ENCODE measurements around the gene NUCKS1.

Gene NUCKS1

DNA sequence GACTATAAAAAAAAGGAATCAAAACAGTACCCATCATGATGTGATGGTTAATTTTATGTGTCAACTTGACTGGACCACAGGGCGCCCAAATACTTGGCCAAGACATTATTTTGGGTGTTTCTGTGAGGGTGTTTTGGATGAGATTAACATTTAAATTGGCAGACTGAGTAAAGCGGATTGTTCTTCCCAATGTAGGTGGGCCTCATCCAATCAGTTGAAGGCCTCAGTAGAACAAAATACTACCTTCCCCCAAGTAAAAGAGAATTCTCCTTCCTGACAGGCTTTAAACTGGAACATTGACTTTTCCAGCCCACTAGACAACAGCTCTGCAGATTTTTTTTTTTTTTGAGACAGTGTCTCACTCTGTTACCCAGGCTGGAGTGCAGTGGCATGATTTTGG is 14.6 kb upstream of the NUCKS1 start:
- Histone ChIP-seq H2AFZ (ENCODE audit: low read length) (no peak overlapping the region), H3K27me3 (ENCODE audit: insufficient read depth, low read length, poor library complexity, severe bottlenecking) (no peaks in the 10 kb centered on the region), H3K9me2 (replicated peaks; ENCODE audit: low read depth, low read length) (no peaks in the 10 kb centered on the region), H3F3A (ENCODE audit: low read depth) (no peaks in the 10 kb centered on the region), H3K36me3 (ENCODE audit: insufficient read depth, low read length) (no peaks in the 10 kb centered on the region), H3K4me2 (ENCODE audit: low read depth, low read length, poor library complexity, severe bottlenecking) (no peak overlapping the region), H3K9me3 (ENCODE audit: insufficient read depth, low read depth, low read length) (no peaks in the 10 kb centered on the region), H3K4me1 (ENCODE audit: insufficient read depth, low read length, poor library complexity, severe bottlenecking) (no peaks in the 10 kb centered on the region), H3K9ac (ENCODE audit: low read depth, low read length, poor library complexity, severe bottlenecking) (no peak overlapping the region), H4K20me1 (ENCODE audit: insufficient read depth, low read length, poor library complexity, severe bottlenecking) (no peaks in the 10 kb centered on the region), H3K4me3 (ENCODE audit: low read length, poor library complexity, severe bottlenecking) (no peak overlapping the region), H3K79me2 (ENCODE audit: insufficient read depth, low read length) (no peaks in the 10 kb centered on the region)
- TF ChIP-seq, protein P1, sequence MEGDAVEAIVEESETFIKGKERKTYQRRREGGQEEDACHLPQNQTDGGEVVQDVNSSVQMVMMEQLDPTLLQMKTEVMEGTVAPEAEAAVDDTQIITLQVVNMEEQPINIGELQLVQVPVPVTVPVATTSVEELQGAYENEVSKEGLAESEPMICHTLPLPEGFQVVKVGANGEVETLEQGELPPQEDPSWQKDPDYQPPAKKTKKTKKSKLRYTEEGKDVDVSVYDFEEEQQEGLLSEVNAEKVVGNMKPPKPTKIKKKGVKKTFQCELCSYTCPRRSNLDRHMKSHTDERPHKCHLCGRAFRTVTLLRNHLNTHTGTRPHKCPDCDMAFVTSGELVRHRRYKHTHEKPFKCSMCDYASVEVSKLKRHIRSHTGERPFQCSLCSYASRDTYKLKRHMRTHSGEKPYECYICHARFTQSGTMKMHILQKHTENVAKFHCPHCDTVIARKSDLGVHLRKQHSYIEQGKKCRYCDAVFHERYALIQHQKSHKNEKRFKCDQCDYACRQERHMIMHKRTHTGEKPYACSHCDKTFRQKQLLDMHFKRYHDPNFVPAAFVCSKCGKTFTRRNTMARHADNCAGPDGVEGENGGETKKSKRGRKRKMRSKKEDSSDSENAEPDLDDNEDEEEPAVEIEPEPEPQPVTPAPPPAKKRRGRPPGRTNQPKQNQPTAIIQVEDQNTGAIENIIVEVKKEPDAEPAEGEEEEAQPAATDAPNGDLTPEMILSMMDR (conservative IDR thresholded peaks at IDR 0.05; ENCODE audit: low read length), result no peak
- no peak for TF ChIP-seq EZH2phosphoT487 (IDR thresholded peaks at IDR 0.05; ENCODE audit: borderline replicate concordance)

DNA sequence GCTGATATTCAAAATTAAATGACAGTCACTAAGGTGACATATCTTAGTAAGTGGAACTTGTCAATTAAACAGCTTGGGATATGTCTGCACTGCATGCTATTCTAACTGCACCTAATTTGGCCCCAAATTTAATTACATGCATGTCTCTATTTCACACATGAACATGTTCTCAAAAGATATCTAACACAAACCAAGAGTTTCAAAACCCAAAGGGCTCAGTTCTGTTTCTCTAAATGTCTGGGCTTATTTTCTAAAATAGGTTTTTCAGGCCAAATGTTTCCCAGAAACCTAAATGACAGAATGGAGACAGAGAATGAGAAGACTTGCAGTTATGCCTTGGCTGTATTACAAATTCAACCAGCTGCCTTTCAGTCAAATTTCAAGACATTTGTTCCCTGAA is 14.0 kb upstream of the NUCKS1 start:
- H3K4me3 ChIP-seq (ENCODE audit: low read length, poor library complexity, severe bottlenecking), result no peak overlapping the region
- H3K36me3 ChIP-seq (ENCODE audit: insufficient read depth, low read length), result no peaks in the 10 kb centered on the region
- no peaks in the 10 kb centered on the region for H4K20me1 ChIP-seq (ENCODE audit: insufficient read depth, low read length, poor library complexity, severe bottlenecking)
- no peaks in the 10 kb centered on the region for H3K79me2 ChIP-seq (ENCODE audit: insufficient read depth, low read length)
- no peaks in the 10 kb centered on the region for H3K4me1 ChIP-seq (ENCODE audit: insufficient read depth, low read length, poor library complexity, severe bottlenecking)
- H3K4me2 ChIP-seq (ENCODE audit: low read depth, low read length, poor library complexity, severe bottlenecking), result no peak overlapping the region
- TF ChIP-seq, protein P1 (conservative IDR thresholded peaks at IDR 0.05; ENCODE audit: low read length), result no peak
- TF ChIP-seq EZH2phosphoT487 (IDR thresholded peaks at IDR 0.05; ENCODE audit: borderline replicate concordance), result no peak
- no peaks in the 10 kb centered on the region for H3F3A ChIP-seq (ENCODE audit: low read depth)
- no peaks in the 10 kb centered on the region for H3K27me3 ChIP-seq (ENCODE audit: insufficient read depth, low read length, poor library complexity, severe bottlenecking)
- H3K9me3 ChIP-seq (ENCODE audit: insufficient read depth, low read depth, low read length), result no peaks in the 10 kb centered on the region
- H3K9me2 ChIP-seq (replicated peaks; ENCODE audit: low read depth, low read length), result no peaks in the 10 kb centered on the region
- no peak overlapping the region for H3K9ac ChIP-seq (ENCODE audit: low read depth, low read length, poor library complexity, severe bottlenecking)
- no peak overlapping the region for H2AFZ ChIP-seq (ENCODE audit: low read length)

- Histone ChIP-seq H3K27me3 (ENCODE audit: insufficient read depth, low read length, poor library complexity, severe bottlenecking) (no peaks in the 10 kb centered on the region), H4K20me1 (ENCODE audit: insufficient read depth, low read length, poor library complexity, severe bottlenecking) (no peaks in the 10 kb centered on the region), H3K9me3 (ENCODE audit: insufficient read depth, low read depth, low read length) (no peaks in the 10 kb centered on the region), H3K9ac (ENCODE audit: low read depth, low read length, poor library complexity, severe bottlenecking) (no peak overlapping the region), H3K79me2 (ENCODE audit: insufficient read depth, low read length) (no peaks in the 10 kb centered on the region), H2AFZ (ENCODE audit: low read length) (no peak overlapping the region), H3F3A (ENCODE audit: low read depth) (no peaks in the 10 kb centered on the region), H3K4me2 (ENCODE audit: low read depth, low read length, poor library complexity, severe bottlenecking) (no peak overlapping the region), H3K4me1 (ENCODE audit: insufficient read depth, low read length, poor library complexity, severe bottlenecking) (no peaks in the 10 kb centered on the region), H3K36me3 (ENCODE audit: insufficient read depth, low read length) (no peaks in the 10 kb centered on the region), H3K9me2 (replicated peaks; ENCODE audit: low read depth, low read length) (no peaks in the 10 kb centered on the region), H3K4me3 (ENCODE audit: low read length, poor library complexity, severe bottlenecking) (no peak overlapping the region)
- TF ChIP-seq EZH2phosphoT487 (IDR thresholded peaks at IDR 0.05; ENCODE audit: borderline replicate concordance), result no peak
- TF ChIP-seq, protein P1 (conservative IDR thresholded peaks at IDR 0.05; ENCODE audit: low read length), result no peak
Observed at GRCh38 chr1:205760606-205761005, 10.6 kb upstream of the NUCKS1 start.
